Measurements from ENCODE around the gene TMC4. TPM values are rescaled to one million over a fixed set of nuclear protein-coding genes. Genes with fewer than 3 reads are reported as not detected.

The TMC4 gene
- total RNA-seq, 2 donors from 2014 or later: 1.2 TPM; not detected in 1

DNA sequence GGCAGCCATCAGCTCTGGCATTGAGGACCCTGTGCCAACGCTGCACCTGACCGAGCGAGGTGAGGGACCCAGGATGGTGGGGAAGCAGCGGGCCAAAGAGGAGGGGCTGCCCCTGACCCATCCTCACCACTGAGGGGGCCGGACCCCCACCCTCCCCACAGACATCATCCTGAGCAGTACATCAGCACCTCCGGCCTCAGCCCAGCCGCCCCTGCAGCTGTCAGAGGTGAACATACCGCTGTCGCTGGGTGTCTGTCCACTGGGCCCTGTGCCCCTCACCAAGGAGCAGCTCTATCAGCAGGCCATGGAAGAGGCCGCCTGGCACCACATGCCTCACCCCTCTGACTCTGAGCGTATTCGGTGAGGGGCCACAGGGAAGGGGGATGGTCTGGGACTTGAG, 20.7 kb downstream of the TMC4 start:
- no peak for DNase-seq (ENCODE audit: low spot score)
- Mint-ChIP-seq H3K27ac (no peak overlapping the region), H3K4me1 (ENCODE audit: low read depth in 2 of 2) (peaks cover 20 to 29% of the 10 kb centered on the region in 2 donors), H3K4me3 (no peak overlapping the region), H3K36me3 (peaks cover 12% of the 10 kb centered on the region), H3K9me3 (no peaks in the 10 kb centered on the region), H3K27me3 (no peaks in the 10 kb centered on the region)
- ATAC-seq: no peak

DNA sequence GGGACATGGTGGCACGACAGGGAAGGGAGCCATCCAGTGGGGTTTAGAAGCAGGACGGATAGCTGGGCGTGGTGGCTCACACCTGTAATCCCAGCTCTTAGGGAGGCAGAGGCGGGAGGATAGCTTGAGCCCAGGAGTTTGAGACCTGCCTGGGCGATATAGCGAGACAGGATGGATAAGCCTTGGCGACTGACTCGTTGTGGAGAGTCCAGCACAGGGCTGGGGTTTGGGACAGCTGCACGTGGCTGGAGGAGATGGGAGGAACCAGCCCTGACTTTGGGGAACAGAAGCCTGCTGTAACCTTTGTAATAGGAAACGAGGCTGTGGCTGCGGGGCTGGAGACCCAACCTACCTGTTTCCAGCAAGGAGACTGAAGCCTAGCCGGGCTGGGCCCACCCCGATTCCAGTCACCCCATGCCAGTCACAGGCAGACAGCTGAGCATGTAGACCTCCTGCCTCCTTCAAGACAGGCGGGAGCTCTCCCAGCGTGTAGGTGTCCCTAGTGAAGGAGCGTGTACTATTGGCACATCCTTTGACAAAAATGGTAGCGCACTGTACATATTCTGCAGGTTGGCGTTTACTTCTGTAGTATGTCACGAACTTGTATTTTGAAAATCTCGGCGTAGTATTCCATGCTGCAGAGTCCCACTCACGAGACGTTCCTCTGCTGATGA, 21.5 kb downstream of the TMC4 start:
- H3K4me1 Mint-ChIP-seq (ENCODE audit: low read depth in 2 of 2): peaks cover 13 to 27% of the 10 kb centered on the region in 2 donors
- H3K36me3 Mint-ChIP-seq: peaks cover 6% of the 10 kb centered on the region
- ATAC-seq (no peak), DNase-seq (ENCODE audit: low spot score) (no peak)
- H3K27ac Mint-ChIP-seq: peak overlapping the region in 1 of 2 donors; percentile 56
- no peaks in the 10 kb centered on the region for H3K27me3 Mint-ChIP-seq
- no peak overlapping the region for H3K4me3 Mint-ChIP-seq
- no peaks in the 10 kb centered on the region for H3K9me3 Mint-ChIP-seq

DNA sequence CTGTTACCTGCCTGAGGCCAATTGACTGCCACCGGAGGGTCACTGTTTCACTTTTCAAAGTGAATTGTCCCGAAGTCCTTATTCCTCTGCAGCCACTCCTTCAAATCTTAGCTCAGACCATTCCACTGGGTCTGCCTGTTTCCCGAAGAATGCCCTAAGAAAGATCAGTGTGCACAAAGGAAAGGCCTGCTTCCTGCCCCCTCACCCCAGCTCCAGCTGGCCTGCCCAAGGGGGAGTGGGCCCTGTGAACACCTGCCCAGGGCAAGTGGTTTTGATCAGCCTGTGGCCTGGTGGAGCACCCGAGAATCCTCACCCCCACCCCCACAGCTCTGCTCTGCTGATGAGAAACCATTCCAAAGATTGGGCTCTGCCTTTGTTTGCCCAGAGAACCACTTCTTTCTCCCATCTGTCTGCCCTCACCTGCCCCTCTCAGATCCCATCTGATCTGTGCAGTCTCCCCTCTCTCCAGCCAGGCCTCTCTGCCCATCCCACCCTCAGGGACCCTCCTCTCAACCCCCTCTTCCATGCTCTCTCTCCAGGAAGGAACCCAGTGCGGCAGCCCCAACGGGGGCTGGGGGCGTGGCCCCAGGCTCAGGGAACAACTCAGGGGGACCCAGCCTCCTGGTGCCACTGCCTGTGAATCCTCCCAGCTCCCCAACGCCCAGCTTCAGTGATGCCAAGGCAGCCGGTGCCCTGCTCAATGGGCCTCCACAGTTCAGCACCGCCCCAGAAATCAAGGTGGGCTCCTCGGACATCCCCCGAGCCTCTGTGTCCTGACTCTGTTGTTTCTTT, 23.7 kb downstream of the TMC4 start:
- ATAC-seq (no peak), DNase-seq (ENCODE audit: low spot score) (no peak)
- Mint-ChIP-seq H3K9me3 (no peaks in the 10 kb centered on the region), H3K36me3 (peaks cover 13% of the 10 kb centered on the region), H3K27me3 (no peaks in the 10 kb centered on the region), H3K27ac (no peak overlapping the region), H3K4me3 (no peak overlapping the region), H3K4me1 (ENCODE audit: low read depth in 2 of 2) (peaks cover 6 to 32% of the 10 kb centered on the region in 2 donors)

DNA sequence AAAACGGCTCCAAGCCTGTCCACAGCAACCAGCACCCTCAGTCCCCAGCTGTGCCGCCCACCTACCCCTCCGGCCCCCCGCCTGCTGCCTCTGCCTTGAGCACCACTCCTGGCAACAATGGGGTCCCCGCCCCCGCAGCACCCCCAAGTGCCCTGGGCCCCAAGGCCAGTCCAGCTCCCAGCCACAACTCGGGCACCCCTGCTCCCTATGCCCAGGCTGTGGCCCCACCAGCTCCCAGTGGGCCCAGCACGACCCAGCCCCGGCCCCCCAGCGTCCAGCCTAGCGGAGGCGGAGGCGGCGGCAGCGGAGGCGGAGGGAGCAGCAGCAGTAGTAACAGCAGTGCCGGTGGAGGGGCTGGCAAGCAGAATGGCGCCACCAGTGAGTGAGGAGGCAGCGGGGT, 24.8 kb downstream of the TMC4 start:
- DNase-seq (ENCODE audit: low spot score) (no peak), ATAC-seq (no peak)
- Mint-ChIP-seq H3K27me3 (no peaks in the 10 kb centered on the region), H3K36me3 (peaks cover 22% of the 10 kb centered on the region), H3K4me1 (ENCODE audit: low read depth in 2 of 2) (peaks cover 5 to 33% of the 10 kb centered on the region in 2 donors), H3K4me3 (no peak overlapping the region), H3K27ac (no peak overlapping the region), H3K9me3 (no peaks in the 10 kb centered on the region)

DNA sequence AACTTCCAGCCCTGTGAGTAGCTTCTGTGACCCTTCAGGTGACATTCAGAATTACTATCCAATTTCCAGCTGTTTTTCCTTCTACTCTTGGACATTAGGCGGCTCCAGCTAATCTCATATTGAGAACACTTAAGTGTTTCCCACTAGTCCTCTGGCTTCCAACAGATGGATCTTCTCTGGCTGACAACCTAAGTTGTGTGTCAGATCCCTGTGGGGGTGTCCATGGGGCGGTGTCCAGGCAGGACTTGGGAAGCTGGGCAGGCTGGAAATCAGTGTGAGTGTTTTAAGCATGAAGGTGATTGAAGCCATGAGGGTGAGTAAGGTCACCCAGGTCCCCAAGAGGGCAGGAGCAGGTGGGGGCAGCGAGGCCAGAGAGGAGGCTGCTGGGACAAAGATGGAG, 25.3 kb downstream of the TMC4 start:
- no peak for DNase-seq (ENCODE audit: low spot score)
- Mint-ChIP-seq H3K27me3 (no peaks in the 10 kb centered on the region), H3K4me3 (no peak overlapping the region), H3K36me3 (peaks cover 22% of the 10 kb centered on the region), H3K9me3 (no peaks in the 10 kb centered on the region), H3K27ac (no peak overlapping the region), H3K4me1 (ENCODE audit: low read depth in 2 of 2) (peaks cover 5 to 37% of the 10 kb centered on the region in 2 donors)
- no peak for ATAC-seq

DNA sequence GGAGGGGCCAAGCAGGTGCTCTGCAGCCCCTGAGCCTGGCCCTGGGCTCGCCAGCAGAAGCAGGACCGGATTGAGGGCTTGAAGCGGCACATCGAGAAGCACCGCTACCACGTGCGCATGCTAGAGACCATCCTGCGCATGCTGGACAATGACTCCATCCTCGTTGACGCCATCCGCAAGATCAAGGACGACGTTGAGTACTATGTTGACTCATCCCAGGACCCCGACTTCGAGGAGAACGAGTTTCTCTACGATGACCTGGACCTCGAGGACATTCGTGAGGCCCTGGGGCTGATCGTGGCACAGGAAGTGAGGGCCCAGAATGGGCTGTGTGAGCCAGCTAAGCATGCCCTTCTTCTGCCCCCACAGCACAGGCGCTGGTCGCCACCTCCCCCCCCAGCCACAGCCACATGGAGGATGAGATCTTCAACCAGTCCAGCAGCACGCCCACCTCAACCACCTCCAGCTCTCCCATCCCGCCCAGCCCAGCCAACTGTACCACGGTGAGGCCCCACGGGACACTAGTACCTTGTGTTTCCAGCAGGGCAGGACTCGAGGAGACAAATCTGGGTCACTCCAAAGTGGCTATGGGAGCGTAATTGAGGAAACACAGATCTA, 27.3 kb downstream of the TMC4 start:
- Mint-ChIP-seq H3K36me3 (peaks cover 22% of the 10 kb centered on the region), H3K4me3 (no peak overlapping the region), H3K4me1 (ENCODE audit: low read depth in 2 of 2) (peaks cover 19 to 49% of the 10 kb centered on the region in 2 donors), H3K27me3 (no peaks in the 10 kb centered on the region), H3K27ac (no peak overlapping the region), H3K9me3 (no peaks in the 10 kb centered on the region)
- ATAC-seq (no peak), DNase-seq (ENCODE audit: low spot score) (no peak)

DNA sequence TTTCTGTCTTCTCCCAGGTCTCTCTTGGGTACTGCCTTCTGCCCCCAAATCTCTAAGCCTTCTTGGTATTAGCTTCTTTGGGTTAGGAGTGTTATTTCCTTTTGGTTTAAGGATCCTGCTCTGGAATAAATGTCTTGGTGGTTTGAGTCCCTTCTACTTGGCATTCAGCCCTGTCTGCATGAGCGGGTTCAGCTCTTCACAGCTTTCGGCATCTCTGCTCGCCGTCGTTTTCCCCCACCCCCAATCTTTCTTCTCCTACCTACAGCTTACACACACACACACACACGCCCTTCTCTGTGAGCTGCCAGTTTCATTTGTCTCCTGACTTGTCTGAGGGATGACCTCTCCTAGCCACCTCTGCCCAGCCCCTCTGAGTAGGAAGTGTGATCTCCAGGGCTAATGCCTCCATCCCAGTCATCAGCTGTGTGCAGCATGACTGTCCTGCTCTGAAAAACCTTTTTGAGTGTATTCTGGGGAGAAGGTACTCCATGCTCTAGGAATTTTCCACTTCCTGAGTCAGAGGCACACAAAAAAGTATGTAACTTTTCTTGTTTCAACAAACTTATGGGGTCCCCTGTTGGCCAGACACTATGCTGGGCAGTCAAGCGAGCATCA, 30.7 kb downstream of the TMC4 start:
- ATAC-seq (no peak), DNase-seq (ENCODE audit: low spot score) (no peak)
- Mint-ChIP-seq H3K27ac (no peak overlapping the region), H3K27me3 (no peaks in the 10 kb centered on the region), H3K9me3 (no peaks in the 10 kb centered on the region), H3K36me3 (peaks cover 16% of the 10 kb centered on the region), H3K4me1 (ENCODE audit: low read depth in 2 of 2) (peaks cover 33 to 59% of the 10 kb centered on the region in 2 donors), H3K4me3 (no peak overlapping the region)

DNA sequence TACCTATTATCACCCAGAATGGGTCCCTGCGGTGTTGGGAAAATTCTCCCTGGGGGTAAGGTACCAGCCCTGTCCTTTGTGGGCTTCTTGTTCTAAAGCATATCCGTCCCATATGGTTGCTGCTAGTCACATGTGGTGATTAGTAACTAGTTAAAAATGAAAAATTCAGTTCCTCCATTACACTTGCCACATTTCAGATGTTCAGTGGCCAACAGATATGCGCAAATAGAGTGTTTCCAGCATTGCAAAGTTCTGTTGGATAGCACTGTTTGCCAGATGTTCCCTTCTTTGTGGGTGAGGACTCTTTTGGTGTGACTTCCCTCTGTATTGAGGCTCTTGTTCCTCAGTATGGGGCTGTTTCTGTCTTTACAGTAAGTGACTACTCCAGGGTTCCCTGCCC, 31.6 kb downstream of the TMC4 start:
- no peaks in the 10 kb centered on the region for H3K9me3 Mint-ChIP-seq
- no peak overlapping the region for H3K4me3 Mint-ChIP-seq
- ATAC-seq (no peak), DNase-seq (ENCODE audit: low spot score) (no peak)
- no peaks in the 10 kb centered on the region for H3K27me3 Mint-ChIP-seq
- no peak overlapping the region for H3K27ac Mint-ChIP-seq
- H3K4me1 Mint-ChIP-seq (ENCODE audit: low read depth in 2 of 2): peaks cover 40 to 60% of the 10 kb centered on the region in 2 donors
- peaks cover 16% of the 10 kb centered on the region for H3K36me3 Mint-ChIP-seq

DNA sequence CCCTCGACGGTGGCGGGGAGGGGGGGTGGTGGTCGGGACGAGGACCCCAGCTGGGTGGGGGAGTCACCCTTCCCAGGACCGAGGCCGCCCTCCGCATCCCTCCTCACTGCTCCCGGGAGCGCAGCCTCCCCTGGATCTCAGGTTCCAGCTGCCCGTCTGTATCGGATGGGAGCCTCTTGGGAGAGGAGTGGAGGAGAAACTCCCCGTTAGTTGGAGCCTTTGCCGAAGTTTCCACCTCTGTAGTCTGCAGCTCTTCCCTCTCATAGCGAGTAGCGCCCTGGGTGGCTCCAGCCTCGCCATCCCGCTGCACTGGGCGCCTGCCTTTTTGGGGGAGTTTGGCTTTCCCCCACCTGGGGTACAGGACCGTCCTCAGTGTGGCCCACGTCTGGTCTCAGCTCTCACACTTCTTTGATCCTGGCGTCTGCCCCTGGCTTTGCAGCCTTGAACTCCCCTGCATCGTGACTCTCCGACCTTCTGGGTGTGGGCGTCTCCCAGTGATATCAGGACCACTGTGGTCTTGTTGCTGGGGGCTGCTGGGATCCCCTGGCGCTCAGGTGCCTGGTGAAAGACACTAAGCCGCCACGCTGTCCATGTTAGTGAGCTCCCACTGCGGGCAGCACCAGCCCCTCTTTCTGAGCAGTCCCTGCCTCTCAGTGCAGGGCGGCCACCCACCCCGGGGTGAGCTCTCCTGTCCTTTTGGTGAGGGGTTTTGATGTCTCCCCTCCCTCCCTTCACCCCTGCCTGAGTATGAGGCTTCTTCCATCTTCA, 34.3 kb downstream of the TMC4 start:
- Mint-ChIP-seq H3K4me3 (peak overlapping the region; percentile 94), H3K27me3 (no peaks in the 10 kb centered on the region), H3K9me3 (no peaks in the 10 kb centered on the region), H3K4me1 (ENCODE audit: low read depth in 2 of 2) (peaks cover 51 to 58% of the 10 kb centered on the region in 2 donors), H3K27ac (peak overlapping the region; percentile 93 to 94), H3K36me3 (peaks cover 4% of the 10 kb centered on the region)
- DNase-seq (ENCODE audit: low spot score) (no peak), ATAC-seq (no peak)

DNA sequence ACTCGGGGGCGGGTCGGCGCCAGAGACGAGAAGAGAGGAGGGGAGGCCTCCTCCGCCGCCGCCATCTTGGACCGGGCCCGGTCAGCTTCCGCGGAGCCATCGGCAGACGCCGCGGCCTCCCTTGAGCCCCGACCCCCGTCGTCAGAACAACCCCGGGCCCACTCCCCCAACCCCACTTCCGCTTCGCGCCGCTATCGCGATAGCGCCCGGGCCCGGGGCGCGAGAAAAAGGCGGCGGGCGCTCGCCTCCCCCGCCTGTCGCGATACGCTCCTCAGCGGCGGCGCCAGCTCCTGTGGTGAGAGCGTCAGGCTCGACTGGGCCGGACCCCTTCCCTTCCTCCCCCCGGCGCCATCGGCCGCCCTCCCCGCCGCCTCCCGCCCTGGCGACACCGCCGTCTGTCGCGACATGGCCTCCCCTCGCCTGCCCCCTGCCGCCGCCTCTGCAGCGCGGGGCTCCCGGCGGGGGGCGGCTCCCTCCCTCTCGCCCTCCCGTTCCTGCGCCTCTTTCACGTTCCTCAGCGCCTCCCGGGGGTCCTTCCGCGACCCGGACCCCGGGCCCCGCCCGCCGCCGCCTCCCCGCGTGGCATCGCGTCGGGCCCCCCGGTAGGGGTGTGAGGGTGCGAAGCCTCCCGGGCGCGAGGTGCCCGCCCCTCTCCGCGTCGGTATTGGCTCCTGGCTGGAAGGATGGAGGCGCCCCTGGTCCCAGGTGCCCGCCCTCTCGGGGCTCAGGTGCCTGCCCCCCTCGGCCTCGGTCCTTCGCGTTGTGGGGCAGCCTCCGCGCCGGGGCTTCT, 35.1 kb downstream of the TMC4 start, which contains the start of gene CNOT3:
Gene CNOT3 (plus strand): TSS at position 64 of the 790 bp plus-strand sequence. CDS start 5,217 bp downstream, outside the sequence.
- H3K36me3 Mint-ChIP-seq: no peaks in the 10 kb centered on the region
- H3K4me3 Mint-ChIP-seq: peak within 1 kb of the TSS; percentile 95
- H3K9me3 Mint-ChIP-seq: no peaks in the 10 kb centered on the region
- ATAC-seq: no peak
- peak within 1 kb of the TSS; percentile 93 to 94 for H3K27ac Mint-ChIP-seq
- H3K4me1 Mint-ChIP-seq (ENCODE audit: low read depth in 2 of 2): peaks cover 51 to 52% of the 10 kb centered on the region in 2 donors
- no peak for DNase-seq (ENCODE audit: low spot score)
- no peaks in the 10 kb centered on the region for H3K27me3 Mint-ChIP-seq

DNA sequence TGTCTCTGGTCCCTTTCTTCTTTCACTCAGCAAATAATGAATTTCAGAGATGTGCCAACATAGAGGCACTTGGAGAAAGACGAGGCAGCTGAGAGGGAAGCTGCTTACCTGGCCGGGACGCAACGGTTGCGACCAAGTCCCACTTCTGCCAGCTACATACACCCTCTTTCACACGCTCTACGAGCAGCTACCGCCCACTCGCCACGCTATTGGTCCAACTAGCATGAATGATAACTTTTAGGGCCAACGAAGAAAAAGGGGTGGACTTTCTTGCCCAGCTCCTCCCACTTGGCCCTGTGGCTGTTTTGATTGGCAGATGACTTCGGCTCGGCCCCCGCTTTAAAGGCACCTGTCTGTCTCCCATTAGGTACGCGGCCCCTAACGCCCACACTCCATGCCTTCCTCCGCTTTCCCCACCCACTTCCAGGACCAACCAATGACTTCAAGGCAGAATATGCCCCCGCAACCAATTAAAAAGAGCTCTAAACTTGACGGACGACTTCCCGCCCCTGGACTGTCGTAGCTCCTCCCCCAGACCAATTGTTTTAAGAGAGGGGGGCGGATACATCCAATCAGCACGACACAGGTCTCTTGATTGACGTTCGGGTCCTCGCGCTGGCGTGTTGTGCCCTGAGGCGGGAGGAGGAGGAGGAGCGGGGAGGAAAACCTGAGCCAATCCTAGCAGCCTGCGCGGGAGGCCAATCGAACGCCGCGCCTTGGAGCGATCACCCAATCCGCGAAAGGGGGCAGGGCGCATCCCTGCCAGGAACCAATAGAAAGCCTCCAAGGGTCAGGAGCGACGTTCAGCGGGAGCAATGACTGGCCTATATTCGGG, 35.9 kb downstream of the TMC4 start:
- peak; percentile 91 to 93 for ATAC-seq
- peak; percentile 100 for DNase-seq (ENCODE audit: low spot score)
- Mint-ChIP-seq H3K4me3 (peak overlapping the region; percentile 95), H3K27me3 (no peaks in the 10 kb centered on the region), H3K9me3 (no peaks in the 10 kb centered on the region), H3K4me1 (ENCODE audit: low read depth in 2 of 2) (peaks cover 46 to 49% of the 10 kb centered on the region in 2 donors), H3K36me3 (no peaks in the 10 kb centered on the region), H3K27ac (peak overlapping the region; percentile 77 to 78)
